ENCODE results near the gene SEPTIN6.

SEPTIN6 gene

GRCh38 chrX:119655125-119655524 is 37.8 kb downstream of the SEPTIN6 start:
- Histone ChIP-seq H2AFZ (ENCODE audit: low read depth) (no peak overlapping the region), H3K4me3 (IDR thresholded peaks at IDR 0.05; ENCODE audit: insufficient read depth, low read depth, low read length) (no peak overlapping the region), H3K27me3 (ENCODE audit: insufficient read depth, low read depth) (no peaks in the 10 kb centered on the region), H3K27ac (no peak overlapping the region), H3K4me2 (no peak overlapping the region), H3K36me3 (ENCODE audit: insufficient read depth) (no peaks in the 10 kb centered on the region), H3K4me1 (ENCODE audit: low read depth, poor library complexity, severe bottlenecking) (peaks cover 41% of the 10 kb centered on the region), H4K20me1 (ENCODE audit: insufficient read depth) (no peaks in the 10 kb centered on the region), H3K79me2 (ENCODE audit: insufficient read depth, low read depth) (0 out of 2 replicates have a peak, but pooled peaks cover 5% of the 10 kb centered on the region), H3K9ac (no peak overlapping the region)
- TF ChIP-seq, protein P1, sequence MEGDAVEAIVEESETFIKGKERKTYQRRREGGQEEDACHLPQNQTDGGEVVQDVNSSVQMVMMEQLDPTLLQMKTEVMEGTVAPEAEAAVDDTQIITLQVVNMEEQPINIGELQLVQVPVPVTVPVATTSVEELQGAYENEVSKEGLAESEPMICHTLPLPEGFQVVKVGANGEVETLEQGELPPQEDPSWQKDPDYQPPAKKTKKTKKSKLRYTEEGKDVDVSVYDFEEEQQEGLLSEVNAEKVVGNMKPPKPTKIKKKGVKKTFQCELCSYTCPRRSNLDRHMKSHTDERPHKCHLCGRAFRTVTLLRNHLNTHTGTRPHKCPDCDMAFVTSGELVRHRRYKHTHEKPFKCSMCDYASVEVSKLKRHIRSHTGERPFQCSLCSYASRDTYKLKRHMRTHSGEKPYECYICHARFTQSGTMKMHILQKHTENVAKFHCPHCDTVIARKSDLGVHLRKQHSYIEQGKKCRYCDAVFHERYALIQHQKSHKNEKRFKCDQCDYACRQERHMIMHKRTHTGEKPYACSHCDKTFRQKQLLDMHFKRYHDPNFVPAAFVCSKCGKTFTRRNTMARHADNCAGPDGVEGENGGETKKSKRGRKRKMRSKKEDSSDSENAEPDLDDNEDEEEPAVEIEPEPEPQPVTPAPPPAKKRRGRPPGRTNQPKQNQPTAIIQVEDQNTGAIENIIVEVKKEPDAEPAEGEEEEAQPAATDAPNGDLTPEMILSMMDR (conservative IDR thresholded peaks at IDR 0.05; ENCODE audit: low read depth, low read length), result no peak

DNA sequence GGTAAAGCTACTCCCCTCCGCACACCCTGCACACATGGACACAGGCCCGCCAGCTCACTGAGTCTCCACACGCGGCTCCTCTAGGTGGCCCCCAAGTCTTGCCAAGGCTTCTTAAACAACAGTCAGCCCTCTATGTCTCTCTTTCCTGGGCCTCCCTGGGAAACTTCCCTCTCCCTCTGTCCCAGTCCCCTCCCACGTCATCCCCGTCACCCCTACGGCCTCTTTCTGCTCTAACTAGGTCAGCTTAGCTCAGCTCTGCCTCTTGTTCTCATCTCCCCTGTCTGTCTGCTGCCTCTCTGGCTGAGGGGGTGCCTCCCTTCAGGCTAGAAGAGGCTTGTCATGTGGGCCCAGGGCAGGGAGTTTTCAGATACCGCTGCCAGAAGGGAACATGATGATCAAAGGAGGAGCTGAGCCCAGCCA is 38.8 kb downstream of the SEPTIN6 start:
- H3K4me3 ChIP-seq (IDR thresholded peaks at IDR 0.05; ENCODE audit: insufficient read depth, low read depth, low read length), result no peak overlapping the region
- H3K36me3 ChIP-seq (ENCODE audit: insufficient read depth), result no peaks in the 10 kb centered on the region
- H3K27ac ChIP-seq, result no peak overlapping the region
- H3K79me2 ChIP-seq (ENCODE audit: insufficient read depth, low read depth), result 0 out of 2 replicates have a peak, but pooled peaks cover 5% of the 10 kb centered on the region
- H3K9ac ChIP-seq, result no peak overlapping the region
- no peak overlapping the region for H2AFZ ChIP-seq (ENCODE audit: low read depth)
- H3K4me1 ChIP-seq (ENCODE audit: low read depth, poor library complexity, severe bottlenecking), result peaks cover 51% of the 10 kb centered on the region
- TF ChIP-seq, protein P1 (conservative IDR thresholded peaks at IDR 0.05; ENCODE audit: low read depth, low read length), result no peak
- no peaks in the 10 kb centered on the region for H3K27me3 ChIP-seq (ENCODE audit: insufficient read depth, low read depth)
- no peak overlapping the region for H3K4me2 ChIP-seq
- no peaks in the 10 kb centered on the region for H4K20me1 ChIP-seq (ENCODE audit: insufficient read depth)

GRCh38 chrX:119648421-119648775 is 44.6 kb downstream of the SEPTIN6 start:
- no peaks in the 10 kb centered on the region for H3K36me3 ChIP-seq (ENCODE audit: insufficient read depth)
- TF ChIP-seq, protein P1 (conservative IDR thresholded peaks at IDR 0.05; ENCODE audit: low read depth, low read length), result no peak
- H3K4me2 ChIP-seq, result peak overlapping the region; percentile 84

GRCh38 chrX:119647552-119648420 is 45.2 kb downstream of the SEPTIN6 start:
- H3K36me3 ChIP-seq (ENCODE audit: insufficient read depth), result no peaks in the 10 kb centered on the region
- H3K4me2 ChIP-seq, result peak overlapping the region; percentile 84
- no peak overlapping the region; the same call in 1 of the 2 replicates for H2AFZ ChIP-seq (ENCODE audit: low read depth)
- no peaks in the 10 kb centered on the region for H3K27me3 ChIP-seq (ENCODE audit: insufficient read depth, low read depth)
- peak overlapping the region; percentile 99 for H3K27ac ChIP-seq
- H3K4me1 ChIP-seq (ENCODE audit: low read depth, poor library complexity, severe bottlenecking), result peaks cover 94% of the 10 kb centered on the region
- TF ChIP-seq, protein P1 (conservative IDR thresholded peaks at IDR 0.05; ENCODE audit: low read depth, low read length), result no peak
- 0 out of 2 replicates have a peak, but pooled peaks cover 15% of the 10 kb centered on the region for H3K79me2 ChIP-seq (ENCODE audit: insufficient read depth, low read depth)
- no peak overlapping the region for H3K4me3 ChIP-seq (IDR thresholded peaks at IDR 0.05; ENCODE audit: insufficient read depth, low read depth, low read length)
- H4K20me1 ChIP-seq (ENCODE audit: insufficient read depth), result no peaks in the 10 kb centered on the region
- H3K9ac ChIP-seq, result peak overlapping the region; percentile 69

More at GRCh38 chrX:119648421-119648775, 44.6 kb downstream of the SEPTIN6 start:
- Histone ChIP-seq H2AFZ (ENCODE audit: low read depth) (peak overlapping the region; percentile 36; the same call in 1 of the 2 replicates), H3K4me1 (ENCODE audit: low read depth, poor library complexity, severe bottlenecking) (peaks cover 87% of the 10 kb centered on the region), H4K20me1 (ENCODE audit: insufficient read depth) (no peaks in the 10 kb centered on the region), H3K27ac (peak overlapping the region; percentile 99), H3K9ac (peak overlapping the region; percentile 69), H3K79me2 (ENCODE audit: insufficient read depth, low read depth) (0 out of 2 replicates have a peak, but pooled peaks cover 15% of the 10 kb centered on the region), H3K4me3 (IDR thresholded peaks at IDR 0.05; ENCODE audit: insufficient read depth, low read depth, low read length) (no peak overlapping the region), H3K27me3 (ENCODE audit: insufficient read depth, low read depth) (no peaks in the 10 kb centered on the region)

All from KMS-11 (cell line).